SK-N-SH (cell line): Measurements from ENCODE around the gene TM2D1.

Experiments
- EZH2phosphoT487 ChIP-seq: fragments of 200-600 bp; sonication (generic); IDR thresholded peaks from 2 replicates; pipeline ENCODE4 v1.6.1; 2017; ENCODE audit warnings: low read depth, mixed run types, mild to moderate bottlenecking, antibody characterized with exemption, moderate library complexity, borderline replicate concordance
- GATA2 ChIP-seq: sonication (generic); formaldehyde crosslinking; IDR thresholded peaks from 2 replicates; pipeline ENCODE4 v1.5.0; 2020; ENCODE audit warnings: mild to moderate bottlenecking, missing genetic modification reagents
- MXI1 ChIP-seq: IDR thresholded peaks from 2 replicates; pipeline ENCODE4 v1.6.1; 2012; ENCODE audit warnings: mild to moderate bottlenecking, low read depth, low read length, improper control_type of control experiment
- POLR2AphosphoS5 ChIP-seq: IDR thresholded peaks from 2 replicates; pipeline ENCODE4 v1.6.1; 2012; ENCODE audit warnings: low read depth, low read length
- RCOR1 ChIP-seq: fragments of 150-350 bp; IDR thresholded peaks from 2 replicates; pipeline ENCODE4 v1.6.1; 2017; ENCODE audit warnings: antibody characterized with exemption, low read length
- SIN3A ChIP-seq: IDR thresholded peaks from 2 replicates; pipeline ENCODE4 v1.6.1; 2012; ENCODE audit warnings: low read depth, mild to moderate bottlenecking, low read length, moderate library complexity, borderline replicate concordance
- TF ChIP-seq, protein P1 (sequence below): fragments of 200-600 bp; sonication (generic); IDR thresholded peaks from 2 replicates; pipeline ENCODE4 v1.6.1; 2017; ENCODE audit warnings: antibody characterized with exemption, mild to moderate bottlenecking, moderate library complexity
- TF ChIP-seq, protein P2 (sequence below): IDR thresholded peaks from 2 replicates; pipeline ENCODE4 v1.6.1; 2012; ENCODE audit warnings: mild to moderate bottlenecking, low read depth, low read length, moderate library complexity

- TF ChIP-seq SIN3A: no peak
- TF ChIP-seq, protein P1, sequence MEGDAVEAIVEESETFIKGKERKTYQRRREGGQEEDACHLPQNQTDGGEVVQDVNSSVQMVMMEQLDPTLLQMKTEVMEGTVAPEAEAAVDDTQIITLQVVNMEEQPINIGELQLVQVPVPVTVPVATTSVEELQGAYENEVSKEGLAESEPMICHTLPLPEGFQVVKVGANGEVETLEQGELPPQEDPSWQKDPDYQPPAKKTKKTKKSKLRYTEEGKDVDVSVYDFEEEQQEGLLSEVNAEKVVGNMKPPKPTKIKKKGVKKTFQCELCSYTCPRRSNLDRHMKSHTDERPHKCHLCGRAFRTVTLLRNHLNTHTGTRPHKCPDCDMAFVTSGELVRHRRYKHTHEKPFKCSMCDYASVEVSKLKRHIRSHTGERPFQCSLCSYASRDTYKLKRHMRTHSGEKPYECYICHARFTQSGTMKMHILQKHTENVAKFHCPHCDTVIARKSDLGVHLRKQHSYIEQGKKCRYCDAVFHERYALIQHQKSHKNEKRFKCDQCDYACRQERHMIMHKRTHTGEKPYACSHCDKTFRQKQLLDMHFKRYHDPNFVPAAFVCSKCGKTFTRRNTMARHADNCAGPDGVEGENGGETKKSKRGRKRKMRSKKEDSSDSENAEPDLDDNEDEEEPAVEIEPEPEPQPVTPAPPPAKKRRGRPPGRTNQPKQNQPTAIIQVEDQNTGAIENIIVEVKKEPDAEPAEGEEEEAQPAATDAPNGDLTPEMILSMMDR: no peak
- no peak for TF ChIP-seq MXI1
- no peak for TF ChIP-seq GATA2 (CRISPR knock-in tag)
- TF ChIP-seq, protein P2, sequence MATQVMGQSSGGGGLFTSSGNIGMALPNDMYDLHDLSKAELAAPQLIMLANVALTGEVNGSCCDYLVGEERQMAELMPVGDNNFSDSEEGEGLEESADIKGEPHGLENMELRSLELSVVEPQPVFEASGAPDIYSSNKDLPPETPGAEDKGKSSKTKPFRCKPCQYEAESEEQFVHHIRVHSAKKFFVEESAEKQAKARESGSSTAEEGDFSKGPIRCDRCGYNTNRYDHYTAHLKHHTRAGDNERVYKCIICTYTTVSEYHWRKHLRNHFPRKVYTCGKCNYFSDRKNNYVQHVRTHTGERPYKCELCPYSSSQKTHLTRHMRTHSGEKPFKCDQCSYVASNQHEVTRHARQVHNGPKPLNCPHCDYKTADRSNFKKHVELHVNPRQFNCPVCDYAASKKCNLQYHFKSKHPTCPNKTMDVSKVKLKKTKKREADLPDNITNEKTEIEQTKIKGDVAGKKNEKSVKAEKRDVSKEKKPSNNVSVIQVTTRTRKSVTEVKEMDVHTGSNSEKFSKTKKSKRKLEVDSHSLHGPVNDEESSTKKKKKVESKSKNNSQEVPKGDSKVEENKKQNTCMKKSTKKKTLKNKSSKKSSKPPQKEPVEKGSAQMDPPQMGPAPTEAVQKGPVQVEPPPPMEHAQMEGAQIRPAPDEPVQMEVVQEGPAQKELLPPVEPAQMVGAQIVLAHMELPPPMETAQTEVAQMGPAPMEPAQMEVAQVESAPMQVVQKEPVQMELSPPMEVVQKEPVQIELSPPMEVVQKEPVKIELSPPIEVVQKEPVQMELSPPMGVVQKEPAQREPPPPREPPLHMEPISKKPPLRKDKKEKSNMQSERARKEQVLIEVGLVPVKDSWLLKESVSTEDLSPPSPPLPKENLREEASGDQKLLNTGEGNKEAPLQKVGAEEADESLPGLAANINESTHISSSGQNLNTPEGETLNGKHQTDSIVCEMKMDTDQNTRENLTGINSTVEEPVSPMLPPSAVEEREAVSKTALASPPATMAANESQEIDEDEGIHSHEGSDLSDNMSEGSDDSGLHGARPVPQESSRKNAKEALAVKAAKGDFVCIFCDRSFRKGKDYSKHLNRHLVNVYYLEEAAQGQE: no peak
- TF ChIP-seq EZH2phosphoT487: no peak
- TF ChIP-seq RCOR1: peak; percentile 31; the same call in 1 of the 2 replicates
- no peak for TF ChIP-seq POLR2AphosphoS5
Observed at GRCh38 chr1:61743716-61744580, 19.0 kb upstream of the TM2D1 start.
